Measurements from ENCODE around the gene CERS6. TPM values are rescaled to one million over a fixed set of nuclear protein-coding genes. Genes with fewer than 3 reads are reported as not detected.

CERS6 gene
- polyA plus RNA-seq, 1 donor from 2014 or later: 59.3 TPM

GRCh38 chr2:168678153-168678853, 222.2 kb downstream of the CERS6 start:
- no peaks in the 10 kb centered on the region for H3K27me3 ChIP-seq (ENCODE audit: insufficient read depth, low read depth, low read length)
- H4K20me1 ChIP-seq (ENCODE audit: insufficient read depth): no peaks in the 10 kb centered on the region
- no peak overlapping the region for H2AFZ ChIP-seq (ENCODE audit: low read depth, low read length)
- H3K9me2 ChIP-seq (ENCODE audit: insufficient read depth, low read length): no peaks in the 10 kb centered on the region
- TF ChIP-seq EP300 (conservative IDR thresholded peaks at IDR 0.05; ENCODE audit: poor library complexity, severe bottlenecking) (no peak), RAD21 (conservative IDR thresholded peaks at IDR 0.05) (no peak), TAF1 (IDR thresholded peaks at IDR 0.05; ENCODE audit: low read depth) (no peak), MXI1 (conservative IDR thresholded peaks at IDR 0.05; ENCODE audit: poor library complexity, severe bottlenecking) (no peak), EZH2 (IDR thresholded peaks at IDR 0.05; ENCODE audit: borderline replicate concordance, insufficient read depth, low read length, poor library complexity, severe bottlenecking) (no peak)
- no peaks in the 10 kb centered on the region for H3K9me3 ChIP-seq (ENCODE audit: low read length)
- H3F3A ChIP-seq (ENCODE audit: insufficient read depth, low read length, poor library complexity, severe bottlenecking): no peaks in the 10 kb centered on the region
- no peak overlapping the region for H3K9ac ChIP-seq (ENCODE audit: low read length)
- no peak overlapping the region for H3K4me2 ChIP-seq (ENCODE audit: low read length)
- no peak overlapping the region for H3K4me3 ChIP-seq (ENCODE audit: low read length)
- no peaks in the 10 kb centered on the region for H3K36me3 ChIP-seq (ENCODE audit: insufficient read depth, low read length)
- peaks cover 9% of the 10 kb centered on the region for H3K79me2 ChIP-seq (replicated peaks; ENCODE audit: insufficient read depth, low read length)
- no peak overlapping the region for H3K27ac ChIP-seq (ENCODE audit: low read length)

- no peak overlapping the region for H3K4me3 ChIP-seq (ENCODE audit: low read length)
- no peak overlapping the region for H3K4me2 ChIP-seq (ENCODE audit: low read length)
Measured at GRCh38 chr2:168679081-168679480, 223.0 kb downstream of the CERS6 start.

More at GRCh38 chr2:168679081-168679480, 223.0 kb downstream of the CERS6 start:
- Histone ChIP-seq H3K9me3 (ENCODE audit: low read length) (no peaks in the 10 kb centered on the region), H3F3A (ENCODE audit: insufficient read depth, low read length, poor library complexity, severe bottlenecking) (no peaks in the 10 kb centered on the region), H3K79me2 (replicated peaks; ENCODE audit: insufficient read depth, low read length) (peaks cover 7% of the 10 kb centered on the region), H3K9me2 (ENCODE audit: insufficient read depth, low read length) (no peaks in the 10 kb centered on the region), H2AFZ (ENCODE audit: low read depth, low read length) (no peak overlapping the region), H4K20me1 (ENCODE audit: insufficient read depth) (no peaks in the 10 kb centered on the region), H3K27me3 (ENCODE audit: insufficient read depth, low read depth, low read length) (no peaks in the 10 kb centered on the region), H3K36me3 (ENCODE audit: insufficient read depth, low read length) (no peaks in the 10 kb centered on the region), H3K9ac (ENCODE audit: low read length) (no peak overlapping the region), H3K27ac (ENCODE audit: low read length) (no peak overlapping the region)
- TF ChIP-seq MXI1 (conservative IDR thresholded peaks at IDR 0.05; ENCODE audit: poor library complexity, severe bottlenecking): no peak
- no peak for TF ChIP-seq EP300 (conservative IDR thresholded peaks at IDR 0.05; ENCODE audit: poor library complexity, severe bottlenecking)
- no peak for TF ChIP-seq RAD21 (conservative IDR thresholded peaks at IDR 0.05)
- no peak for TF ChIP-seq POLR2AphosphoS5 (IDR thresholded peaks at IDR 0.05)
- TF ChIP-seq, protein P1, sequence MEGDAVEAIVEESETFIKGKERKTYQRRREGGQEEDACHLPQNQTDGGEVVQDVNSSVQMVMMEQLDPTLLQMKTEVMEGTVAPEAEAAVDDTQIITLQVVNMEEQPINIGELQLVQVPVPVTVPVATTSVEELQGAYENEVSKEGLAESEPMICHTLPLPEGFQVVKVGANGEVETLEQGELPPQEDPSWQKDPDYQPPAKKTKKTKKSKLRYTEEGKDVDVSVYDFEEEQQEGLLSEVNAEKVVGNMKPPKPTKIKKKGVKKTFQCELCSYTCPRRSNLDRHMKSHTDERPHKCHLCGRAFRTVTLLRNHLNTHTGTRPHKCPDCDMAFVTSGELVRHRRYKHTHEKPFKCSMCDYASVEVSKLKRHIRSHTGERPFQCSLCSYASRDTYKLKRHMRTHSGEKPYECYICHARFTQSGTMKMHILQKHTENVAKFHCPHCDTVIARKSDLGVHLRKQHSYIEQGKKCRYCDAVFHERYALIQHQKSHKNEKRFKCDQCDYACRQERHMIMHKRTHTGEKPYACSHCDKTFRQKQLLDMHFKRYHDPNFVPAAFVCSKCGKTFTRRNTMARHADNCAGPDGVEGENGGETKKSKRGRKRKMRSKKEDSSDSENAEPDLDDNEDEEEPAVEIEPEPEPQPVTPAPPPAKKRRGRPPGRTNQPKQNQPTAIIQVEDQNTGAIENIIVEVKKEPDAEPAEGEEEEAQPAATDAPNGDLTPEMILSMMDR (IDR thresholded peaks at IDR 0.05; ENCODE audit: poor library complexity, severe bottlenecking): no peak
- TF ChIP-seq, protein P2, sequence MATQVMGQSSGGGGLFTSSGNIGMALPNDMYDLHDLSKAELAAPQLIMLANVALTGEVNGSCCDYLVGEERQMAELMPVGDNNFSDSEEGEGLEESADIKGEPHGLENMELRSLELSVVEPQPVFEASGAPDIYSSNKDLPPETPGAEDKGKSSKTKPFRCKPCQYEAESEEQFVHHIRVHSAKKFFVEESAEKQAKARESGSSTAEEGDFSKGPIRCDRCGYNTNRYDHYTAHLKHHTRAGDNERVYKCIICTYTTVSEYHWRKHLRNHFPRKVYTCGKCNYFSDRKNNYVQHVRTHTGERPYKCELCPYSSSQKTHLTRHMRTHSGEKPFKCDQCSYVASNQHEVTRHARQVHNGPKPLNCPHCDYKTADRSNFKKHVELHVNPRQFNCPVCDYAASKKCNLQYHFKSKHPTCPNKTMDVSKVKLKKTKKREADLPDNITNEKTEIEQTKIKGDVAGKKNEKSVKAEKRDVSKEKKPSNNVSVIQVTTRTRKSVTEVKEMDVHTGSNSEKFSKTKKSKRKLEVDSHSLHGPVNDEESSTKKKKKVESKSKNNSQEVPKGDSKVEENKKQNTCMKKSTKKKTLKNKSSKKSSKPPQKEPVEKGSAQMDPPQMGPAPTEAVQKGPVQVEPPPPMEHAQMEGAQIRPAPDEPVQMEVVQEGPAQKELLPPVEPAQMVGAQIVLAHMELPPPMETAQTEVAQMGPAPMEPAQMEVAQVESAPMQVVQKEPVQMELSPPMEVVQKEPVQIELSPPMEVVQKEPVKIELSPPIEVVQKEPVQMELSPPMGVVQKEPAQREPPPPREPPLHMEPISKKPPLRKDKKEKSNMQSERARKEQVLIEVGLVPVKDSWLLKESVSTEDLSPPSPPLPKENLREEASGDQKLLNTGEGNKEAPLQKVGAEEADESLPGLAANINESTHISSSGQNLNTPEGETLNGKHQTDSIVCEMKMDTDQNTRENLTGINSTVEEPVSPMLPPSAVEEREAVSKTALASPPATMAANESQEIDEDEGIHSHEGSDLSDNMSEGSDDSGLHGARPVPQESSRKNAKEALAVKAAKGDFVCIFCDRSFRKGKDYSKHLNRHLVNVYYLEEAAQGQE (IDR thresholded peaks at IDR 0.05; ENCODE audit: borderline replicate concordance): no peak
- no peak for TF ChIP-seq EZH2 (IDR thresholded peaks at IDR 0.05; ENCODE audit: borderline replicate concordance, insufficient read depth, low read length, poor library complexity, severe bottlenecking)
- TF ChIP-seq TAF1 (IDR thresholded peaks at IDR 0.05; ENCODE audit: low read depth): no peak
- TF ChIP-seq SMC3 (conservative IDR thresholded peaks at IDR 0.05; ENCODE audit: poor library complexity): no peak
